Measurements from ENCODE around the gene SYT11.

DNA sequence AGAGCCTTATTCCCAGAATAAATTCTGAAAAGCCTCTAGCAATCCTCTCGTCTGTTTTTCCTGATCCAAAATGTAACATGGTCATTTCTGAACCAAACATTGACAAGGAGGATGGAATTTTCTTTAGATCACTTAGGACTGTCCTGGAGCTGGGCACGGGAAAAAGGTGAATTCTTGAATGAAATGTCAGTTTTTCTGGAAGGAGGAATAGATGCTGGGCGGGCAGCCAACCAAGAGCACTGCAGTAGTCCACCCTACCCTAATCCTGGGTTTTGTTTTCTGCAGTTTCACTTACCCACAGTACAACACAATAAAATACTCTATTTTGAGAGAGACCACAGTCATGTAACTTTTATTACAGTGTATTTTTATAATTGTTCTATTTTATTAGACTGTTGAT lies 30.9 kb downstream of the SYT11 start:
- TF ChIP-seq EZH2phosphoT487 (IDR thresholded peaks at IDR 0.05; ENCODE audit: insufficient read depth, low read depth) = no peak
- TF ChIP-seq EZH2 (IDR thresholded peaks at IDR 0.05; ENCODE audit: insufficient read depth, poor library complexity, severe bottlenecking) = no peak
